PFSK-1 (cell line): ENCODE measurements around the gene RGL3.

Source experiments
- FOXP2 ChIP-seq: optimal IDR thresholded peaks from 2 replicates; pipeline ENCODE3; 2011; ENCODE audit warnings: borderline replicate concordance, control low read depth, inconsistent platforms; ENCODE audit not compliant: insufficient read depth; ENCODE audit errors: extremely low read length, extremely low read depth
- POLR2AphosphoS5 ChIP-seq: IDR thresholded peaks from 2 replicates; pipeline ENCODE4 v1.6.1; 2012; ENCODE audit warnings: low read depth, mild to moderate bottlenecking, control low read depth, low read length, moderate library complexity
- SIN3A ChIP-seq: IDR thresholded peaks from 2 replicates; pipeline ENCODE4 v1.6.1; 2012; ENCODE audit warnings: mild to moderate bottlenecking, low read length, moderate library complexity, borderline replicate concordance; ENCODE audit not compliant: insufficient read depth

- TF ChIP-seq POLR2AphosphoS5: no peak
- TF ChIP-seq SIN3A: no peak
- no peak for TF ChIP-seq FOXP2
These were observed 55.2 kb downstream of the RGL3 start for GRCh38 chr19:11363881-11364280.
